MM.1S (cell line): ENCODE measurements around the gene TIMM21.

Experiments
- CTCF ChIP-seq: fragments of 300-600 bp; sonication (generic); IDR thresholded peaks from 2 replicates; pipeline ENCODE4 v1.5.1; 2016; ENCODE audit warnings: antibody characterized with exemption, low read length, mixed read lengths
- EZH2 ChIP-seq: fragments of 300-600 bp; sonication (generic); optimal IDR thresholded peaks from 2 replicates; pipeline ENCODE3; 2017; ENCODE audit warnings: low read depth, mild to moderate bottlenecking, antibody characterized with exemption, low read length, mixed read lengths
- EZH2phosphoT487 ChIP-seq: fragments of 300-600 bp; sonication (generic); IDR thresholded peaks from 2 replicates; pipeline ENCODE4 v1.6.1; 2018; ENCODE audit warnings: antibody characterized with exemption, low read length

- TF ChIP-seq CTCF (no peak), EZH2phosphoT487 (no peak), EZH2 (no peak)
Observed at GRCh38 chr18:74110149-74110548, 38.2 kb upstream of the TIMM21 start.
